ENCODE results near the gene RAB27A.
"Not testable (repeated sequence)": the region's sequence is repeated elsewhere in the genome, so short reads cannot be mapped to it uniquely, and the experiment has no call there.

The RAB27A gene

GRCh38 chr15:55250392-55250791, 39.2 kb downstream of the RAB27A start:
- no peak for DNase-seq (ENCODE audit: low spot score)

DNA sequence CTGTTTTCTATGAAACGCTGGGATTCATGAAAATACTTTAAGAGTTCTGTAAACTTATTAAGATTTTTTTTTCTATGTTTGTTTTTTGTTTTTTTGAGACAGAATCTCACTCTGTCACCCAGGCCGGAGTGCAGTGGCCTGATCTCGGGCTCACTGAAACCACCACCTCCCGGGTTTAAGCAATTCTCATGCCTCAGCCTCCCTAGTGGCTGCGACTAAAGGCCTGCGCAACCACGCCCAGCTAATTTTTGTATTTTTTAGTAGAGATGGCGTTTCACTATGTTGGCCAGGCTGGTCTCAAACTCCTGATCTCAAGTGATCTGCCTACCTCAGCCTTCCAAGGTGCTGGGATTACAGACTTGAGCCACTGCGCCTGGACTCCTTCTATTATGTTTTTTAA, 39.7 kb downstream of the RAB27A start:
- not testable (repeated sequence) for DNase-seq (ENCODE audit: low spot score)

DNA sequence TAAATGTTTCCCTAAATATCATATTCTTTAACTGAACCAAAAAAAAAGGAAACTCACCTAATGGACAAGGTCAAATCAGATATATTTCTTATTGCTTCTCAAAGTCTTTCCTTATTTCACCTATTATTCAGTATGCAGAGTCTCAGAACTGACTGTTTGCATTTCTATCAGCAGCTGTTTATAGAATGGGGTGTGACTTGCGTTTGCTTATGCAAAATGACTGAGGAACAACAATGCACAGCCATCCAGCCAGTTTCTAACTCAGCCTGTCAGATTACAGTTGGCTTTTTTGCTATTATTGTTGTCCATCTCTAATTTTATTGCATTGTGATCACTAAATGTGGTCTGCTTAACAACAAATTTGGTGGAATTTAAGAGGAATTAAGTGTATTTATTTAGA, 40.7 kb downstream of the RAB27A start:
- no peak for DNase-seq (ENCODE audit: low spot score)

DNA sequence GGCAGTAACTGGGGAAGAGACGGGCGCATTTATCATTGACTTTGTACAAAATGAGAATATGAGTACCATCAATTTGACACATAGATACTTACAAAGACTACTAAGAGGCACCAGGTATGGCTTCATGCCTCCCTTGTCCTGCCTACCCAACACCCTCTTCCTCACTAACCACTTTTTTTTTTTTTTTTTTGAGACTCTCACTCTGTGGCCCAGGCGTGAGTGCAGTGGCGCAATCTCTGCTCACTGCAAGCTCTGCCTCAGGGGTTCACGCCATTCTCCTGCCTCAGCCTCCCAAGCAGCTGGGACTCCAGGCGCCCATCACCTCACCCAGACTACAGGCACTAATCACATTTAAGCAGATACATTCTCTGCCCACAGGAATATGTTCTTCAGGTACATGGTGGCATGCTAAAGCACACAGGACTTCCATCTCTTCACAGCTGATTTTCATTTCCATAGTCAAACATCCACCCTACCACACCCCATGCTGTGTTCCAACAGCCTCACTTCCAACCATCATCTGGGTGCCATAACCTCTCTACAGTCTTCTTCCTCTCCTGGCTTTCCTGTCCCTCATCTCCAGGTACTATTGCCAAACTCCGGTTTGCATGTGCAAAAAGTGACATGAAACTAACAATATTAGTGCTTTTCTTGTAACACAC, 41.7 kb downstream of the RAB27A start:
- DNase-seq (ENCODE audit: low spot score) = no peak

GRCh38 chr15:55247311-55247710, 42.3 kb downstream of the RAB27A start:
- no peak for DNase-seq (ENCODE audit: low spot score)

- DNase-seq (ENCODE audit: low spot score) = no peak
Observed at GRCh38 chr15:55246567-55246966, 43.0 kb downstream of the RAB27A start.

GRCh38 chr15:55245059-55245458, 44.6 kb downstream of the RAB27A start:
- no peak for DNase-seq (ENCODE audit: low spot score)

DNA sequence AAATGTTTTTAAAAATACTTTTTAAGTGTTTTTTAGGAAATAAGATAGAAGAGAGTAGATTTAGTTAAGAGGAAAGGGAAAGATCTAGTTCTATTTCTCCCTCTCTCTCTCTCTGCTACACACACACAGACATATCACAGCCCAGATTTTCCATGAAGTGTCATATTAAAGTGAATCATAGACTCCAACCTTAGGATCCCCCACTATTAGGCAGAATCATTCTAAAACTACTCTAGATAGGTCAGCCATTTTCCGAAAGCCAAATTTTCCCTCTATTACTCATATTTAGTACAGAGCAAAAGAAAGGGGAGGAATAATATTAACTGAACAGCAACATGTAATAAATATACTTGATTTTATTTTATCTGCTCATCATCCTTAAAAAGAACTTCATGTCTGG, 47.7 kb downstream of the RAB27A start:
- DNase-seq (ENCODE audit: low spot score) = no peak

- no peak for DNase-seq (ENCODE audit: low spot score)
Observed at GRCh38 chr15:55241186-55241585, 48.4 kb downstream of the RAB27A start.

- DNase-seq (ENCODE audit: low spot score) = no peak
Observed at GRCh38 chr15:55240125-55240760, 49.4 kb downstream of the RAB27A start.

DNA sequence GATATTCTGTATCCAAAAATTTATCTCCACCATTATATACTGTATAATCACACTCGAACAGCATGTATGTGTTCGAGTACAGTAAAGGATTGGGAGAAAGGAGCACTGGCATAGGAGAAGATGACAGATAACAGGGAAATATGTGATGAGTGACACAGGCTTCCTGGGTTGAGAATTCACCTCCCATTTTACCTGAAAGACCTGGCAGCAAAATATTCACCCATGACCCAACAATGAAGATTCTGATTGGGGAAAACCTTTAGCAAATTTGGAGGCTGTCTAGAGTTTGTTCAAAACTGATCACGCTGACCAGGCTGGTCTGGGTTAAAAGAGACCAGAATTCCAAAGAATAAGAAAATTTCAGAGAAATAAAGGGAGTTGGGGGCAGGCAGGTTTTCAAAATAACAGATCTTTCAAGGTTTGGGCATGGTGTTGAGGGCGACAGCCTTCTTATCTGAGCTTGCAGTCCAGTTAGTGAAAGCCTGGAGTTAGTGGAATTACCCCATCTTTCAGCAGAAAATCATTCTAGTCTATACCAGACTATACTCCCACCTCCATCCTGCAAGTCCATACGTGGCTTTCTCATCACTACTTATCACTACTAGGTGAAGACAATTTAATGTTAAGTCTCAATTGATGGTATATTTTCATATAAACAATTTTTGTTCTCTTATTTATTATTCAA, 50.0 kb downstream of the RAB27A start:
- no peak for DNase-seq (ENCODE audit: low spot score)

GRCh38 chr15:55238877-55239276, 50.7 kb downstream of the RAB27A start:
- DNase-seq (ENCODE audit: low spot score) = no peak

- no peak for DNase-seq (ENCODE audit: low spot score)
Observed at GRCh38 chr15:55237219-55238130, 52.1 kb downstream of the RAB27A start.

- no peak for DNase-seq (ENCODE audit: low spot score)
Observed at GRCh38 chr15:55235546-55236036, 54.0 kb downstream of the RAB27A start.

DNA sequence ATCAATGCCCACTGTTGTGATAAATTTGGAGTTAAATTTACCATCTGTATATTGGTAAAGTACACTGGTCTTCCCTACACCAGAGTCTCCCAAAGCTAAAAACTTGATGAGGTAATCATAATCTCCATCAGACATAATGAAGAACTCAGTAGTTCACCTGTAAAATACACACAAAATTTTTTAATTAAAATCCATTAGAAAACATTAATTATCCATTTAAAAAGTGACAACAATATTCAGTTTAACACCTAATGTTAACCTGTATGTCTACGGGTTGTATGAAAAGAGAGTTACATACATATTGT, 54.9 kb downstream of the RAB27A start:
- DNase-seq (ENCODE audit: low spot score) = no peak

GRCh38 chr15:55234104-55234799, 55.4 kb downstream of the RAB27A start:
- DNase-seq (ENCODE audit: low spot score) = no peak

GRCh38 chr15:55231455-55231854, 58.2 kb downstream of the RAB27A start:
- DNase-seq (ENCODE audit: low spot score) = no peak

- DNase-seq (ENCODE audit: low spot score) = no peak
Observed at GRCh38 chr15:55230953-55231352, 58.7 kb downstream of the RAB27A start.

DNA sequence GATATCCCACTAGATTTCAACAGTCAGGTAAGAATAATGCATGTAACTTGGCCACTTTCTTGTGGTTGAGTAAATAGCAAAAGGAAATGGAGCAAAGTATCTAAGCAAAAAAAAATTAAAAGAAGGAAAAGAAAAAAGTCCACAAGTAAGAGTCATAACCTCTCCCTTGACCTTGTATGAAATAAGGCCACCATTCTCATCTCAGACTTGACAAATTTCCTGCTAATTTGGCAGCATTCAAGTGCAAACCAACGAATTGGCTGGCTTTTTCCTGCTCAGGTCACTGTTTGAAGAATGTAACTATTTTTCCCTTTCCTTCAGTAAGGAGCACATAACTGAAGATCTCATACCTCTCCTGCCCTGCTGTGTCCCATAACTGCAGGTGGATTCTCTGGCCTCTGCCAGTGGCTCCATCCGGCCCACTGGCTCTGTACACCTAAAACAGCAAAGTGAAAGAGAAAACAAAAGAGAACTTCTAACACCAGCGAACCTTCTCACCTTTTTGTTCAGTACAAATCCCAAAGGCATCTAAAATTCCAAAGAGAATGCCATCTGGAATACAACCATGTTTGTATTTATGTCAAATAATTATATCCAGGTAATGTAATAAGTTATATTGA, 59.5 kb downstream of the RAB27A start:
- DNase-seq (ENCODE audit: low spot score) = no peak

GRCh38 chr15:55226127-55226526, 63.5 kb downstream of the RAB27A start:
- no peak for DNase-seq (ENCODE audit: low spot score)

DNA sequence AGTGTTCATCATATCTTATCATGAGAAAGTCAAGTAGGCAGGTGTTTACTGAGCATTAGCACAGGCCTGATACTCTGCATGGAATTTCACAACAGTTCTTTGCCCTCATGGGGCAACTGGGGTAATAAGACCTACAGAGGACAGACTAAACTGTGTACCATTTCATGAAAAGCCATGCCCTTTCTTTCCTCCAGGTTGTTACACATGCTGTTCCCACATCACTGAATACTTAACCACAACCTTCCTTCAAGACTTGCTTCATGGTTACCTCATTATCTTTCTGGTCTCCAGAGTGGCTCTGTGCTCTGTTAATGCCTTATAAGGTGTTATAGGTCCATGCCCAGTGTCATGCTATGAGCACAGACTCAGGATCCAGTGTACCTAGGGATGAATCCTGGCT, 64.7 kb downstream of the RAB27A start:
- DNase-seq (ENCODE audit: low spot score) = no peak
